Fibroblast of skin of right biceps (primary cell): ENCODE data around the gene KRT27.

Source experiments
- DNase-seq: peaks from one replicate; pipeline ENCODE4 v3.0.0-alpha.2; 2013

KRT27 gene

GRCh38 chr17:40806131-40806530 is 23.8 kb upstream of the KRT27 start:
- DNase-seq: no peak

GRCh38 chr17:40803617-40804082 is 21.3 kb upstream of the KRT27 start:
- peak; percentile 69 for DNase-seq

GRCh38 chr17:40801157-40801556 is 18.8 kb upstream of the KRT27 start:
- DNase-seq: no peak

- no peak for DNase-seq
Observed at GRCh38 chr17:40800381-40800780, 18.0 kb upstream of the KRT27 start.

- no peak for DNase-seq
Observed at GRCh38 chr17:40799859-40800258, 17.5 kb upstream of the KRT27 start, which contains the start of gene KRT28. KRT28 (minus strand) TSS chr17:40799959; CDS start chr17:40799893, 66 bp downstream.

- DNase-seq: no peak
Observed at GRCh38 chr17:40796846-40797245, 14.5 kb upstream of the KRT27 start.

GRCh38 chr17:40795019-40795667 is 12.8 kb upstream of the KRT27 start:
- DNase-seq: no peak

- no peak for DNase-seq
Observed at GRCh38 chr17:40794466-40794865, 12.1 kb upstream of the KRT27 start.

GRCh38 chr17:40793832-40794231 is 11.5 kb upstream of the KRT27 start:
- DNase-seq: no peak

- DNase-seq: peak; percentile 31
Observed at GRCh38 chr17:40791787-40792436, 9.6 kb upstream of the KRT27 start.

- DNase-seq: no peak
Observed at GRCh38 chr17:40791111-40791510, 8.8 kb upstream of the KRT27 start.

GRCh38 chr17:40779181-40779909 is 3.0 kb downstream of the KRT27 start:
- no peak for DNase-seq

GRCh38 chr17:40778461-40778860 is 3.9 kb downstream of the KRT27 start:
- DNase-seq: no peak

GRCh38 chr17:40777971-40778370 is 4.4 kb downstream of the KRT27 start:
- DNase-seq: no peak

- no peak for DNase-seq
Observed at GRCh38 chr17:40777459-40777858, 4.9 kb downstream of the KRT27 start.

GRCh38 chr17:40775945-40776344 is 6.4 kb downstream of the KRT27 start:
- no peak for DNase-seq

GRCh38 chr17:40772101-40772500 is 10.2 kb downstream of the KRT27 start, which contains the start of gene KRT26:
KRT26 (minus strand) TSS chr17:40772201; CDS start chr17:40772113, 88 bp downstream.
- DNase-seq: no peak

GRCh38 chr17:40765657-40766056 is 16.7 kb downstream of the KRT27 start:
- DNase-seq: no peak

- no peak for DNase-seq
Observed at GRCh38 chr17:40763752-40764151, 18.6 kb downstream of the KRT27 start.

- DNase-seq: no peak
Observed at GRCh38 chr17:40760105-40761016, 22.0 kb downstream of the KRT27 start.

- DNase-seq: no peak
Observed at GRCh38 chr17:40755231-40755630, 27.1 kb downstream of the KRT27 start, which contains the start of gene KRT25. KRT25 (minus strand) TSS chr17:40755331; CDS start chr17:40755271, 60 bp downstream.

GRCh38 chr17:40753804-40754203 is 28.5 kb downstream of the KRT27 start:
- no peak for DNase-seq

- no peak for DNase-seq
Observed at GRCh38 chr17:40751065-40751464, 31.3 kb downstream of the KRT27 start.
